T-helper 17 cell (primary cell): ENCODE results near the gene ZNF124. TPM values are rescaled to one million over a fixed set of nuclear protein-coding genes. Genes with fewer than 3 reads are reported as not detected.
"Not testable (repeated sequence)": the region's sequence is repeated elsewhere in the genome, so short reads cannot be mapped to it uniquely, and the experiment has no call there.

Experiments used
- ATAC-seq: fragments of 150-1000 bp; cut with Tn5 transposase; 2 replicates; pipeline ENCODE4 v1.10.0; 2021; ENCODE audit warnings: mild to moderate bottlenecking, moderate library complexity
- DNase-seq, 3 donors: peaks; one replicate each; pipeline versions ENCODE4 v3.0.0 to v3.0.0-alpha.2; 2020 to 2021
- H3K9me3 ChIP-seq: one replicate; pipeline ENCODE4 v1.7.0; 2013; ENCODE audit warnings: low read length, mild to moderate bottlenecking; ENCODE audit not compliant: control insufficient read depth, poor library complexity, severe bottlenecking
- H3K27ac Mint-ChIP-seq: one replicate; pipeline ENCODE4 v1.8.0; 2022; ENCODE audit warnings: mild to moderate bottlenecking, moderate library complexity, mixed read lengths
- H3K27me3 Mint-ChIP-seq: one replicate; pipeline ENCODE4 v1.8.0; 2022; ENCODE audit warnings: mixed read lengths
- H3K36me3 Mint-ChIP-seq: one replicate; pipeline ENCODE4 v1.8.0; 2022; ENCODE audit warnings: low read depth, mixed read lengths
- H3K4me1 Mint-ChIP-seq: one replicate; pipeline ENCODE4 v1.8.0; 2022; ENCODE audit warnings: mild to moderate bottlenecking, mixed read lengths
- H3K4me3 Mint-ChIP-seq: one replicate; pipeline ENCODE4 v1.8.0; 2022; ENCODE audit warnings: mild to moderate bottlenecking, moderate library complexity, mixed read lengths
- total RNA-seq, 4 donors: library from RNA in 2 of 4; stranded (reverse) in 2 of 4; gene quantifications; one replicate each; pipeline ENCODE4 v1.2.3 and lab custom pipeline; 2022 to 2026

The ZNF124 gene
- total RNA-seq, result 10 to 100 TPM; 12.0 to 16.7 TPM
- total RNA-seq (lab: John Stamatoyannopoulos, UW), result 16.7 to 35.7 reads per million in 2 donors

- not testable (repeated sequence) for H3K4me1 Mint-ChIP-seq, H3K27me3 Mint-ChIP-seq, H3K36me3 Mint-ChIP-seq, H3K9me3 ChIP-seq, H3K4me3 Mint-ChIP-seq, H3K27ac Mint-ChIP-seq, DNase-seq
- peak; percentile 99 for ATAC-seq
Observed at GRCh38 chr1:247171875-247172563, at the start of gene ZNF124. Gene ZNF124 (minus strand): TSS chr1:247172020. CDS start chr1:247171877, 143 bp downstream.

GRCh38 chr1:247220280-247220679, 48.5 kb upstream of the ZNF124 start:
- not testable (repeated sequence) for H3K27ac Mint-ChIP-seq, H3K36me3 Mint-ChIP-seq, H3K4me1 Mint-ChIP-seq

GRCh38 chr1:247218121-247218651, 46.4 kb upstream of the ZNF124 start:
- Mint-ChIP-seq H3K4me3 (no peak overlapping the region), H3K4me1 (peaks cover 11% of the 10 kb centered on the region), H3K27me3 (peaks cover 5% of the 10 kb centered on the region), H3K36me3 (no peaks in the 10 kb centered on the region), H3K27ac (no peak overlapping the region)
- no peaks in the 10 kb centered on the region for H3K9me3 ChIP-seq
- DNase-seq (no peak), ATAC-seq (no peak)

More at GRCh38 chr1:247220280-247220679, 48.5 kb upstream of the ZNF124 start:
- ATAC-seq, DNase-seq, H3K9me3 ChIP-seq, H3K27me3 Mint-ChIP-seq, H3K4me3 Mint-ChIP-seq: not testable (repeated sequence)

GRCh38 chr1:247216261-247216660, 44.4 kb upstream of the ZNF124 start:
- H3K27ac Mint-ChIP-seq, result no peak overlapping the region

GRCh38 chr1:247212627-247213617, 41.1 kb upstream of the ZNF124 start:
- DNase-seq, result no peak
- no peak for ATAC-seq
- H3K4me1 Mint-ChIP-seq, result peaks cover 46% of the 10 kb centered on the region
- H3K36me3 Mint-ChIP-seq, result no peaks in the 10 kb centered on the region
- no peaks in the 10 kb centered on the region for H3K27me3 Mint-ChIP-seq
- H3K27ac Mint-ChIP-seq, result peak overlapping the region; percentile 80
- no peaks in the 10 kb centered on the region for H3K9me3 ChIP-seq
- peak overlapping the region; percentile 57 for H3K4me3 Mint-ChIP-seq

More at GRCh38 chr1:247216261-247216660, 44.4 kb upstream of the ZNF124 start:
- ATAC-seq (no peak), DNase-seq (no peak)
- H3K36me3 Mint-ChIP-seq, result no peaks in the 10 kb centered on the region
- peaks cover 27% of the 10 kb centered on the region for H3K4me1 Mint-ChIP-seq
- H3K4me3 Mint-ChIP-seq, result no peak overlapping the region
- no peaks in the 10 kb centered on the region for H3K9me3 ChIP-seq
- H3K27me3 Mint-ChIP-seq, result no peaks in the 10 kb centered on the region

- no peak for ATAC-seq
- H3K9me3 ChIP-seq, result no peaks in the 10 kb centered on the region
- peak overlapping the region; percentile 80 for H3K27ac Mint-ChIP-seq
- H3K4me3 Mint-ChIP-seq, result peak overlapping the region; percentile 57
- H3K4me1 Mint-ChIP-seq, result peaks cover 53% of the 10 kb centered on the region
- H3K36me3 Mint-ChIP-seq, result peaks cover 4% of the 10 kb centered on the region
- H3K27me3 Mint-ChIP-seq, result no peaks in the 10 kb centered on the region
- no peak for DNase-seq
Observed at GRCh38 chr1:247212012-247212411, 40.2 kb upstream of the ZNF124 start.

- DNase-seq, result no peak
- ATAC-seq, result no peak
- Mint-ChIP-seq H3K27me3 (no peaks in the 10 kb centered on the region), H3K4me3 (peak overlapping the region; percentile 21), H3K4me1 (peaks cover 50% of the 10 kb centered on the region), H3K27ac (peak overlapping the region; percentile 80), H3K36me3 (peaks cover 4% of the 10 kb centered on the region)
- no peaks in the 10 kb centered on the region for H3K9me3 ChIP-seq
Observed at GRCh38 chr1:247211339-247211738, 39.5 kb upstream of the ZNF124 start.

- ATAC-seq, result peak; percentile 99
- peak; percentile 87 to 91 (median 87) for DNase-seq
- H3K4me1 Mint-ChIP-seq, result peaks cover 52% of the 10 kb centered on the region
- peak overlapping the region; percentile 80 for H3K27ac Mint-ChIP-seq
- H3K9me3 ChIP-seq, result no peaks in the 10 kb centered on the region
- no peaks in the 10 kb centered on the region for H3K27me3 Mint-ChIP-seq
- H3K4me3 Mint-ChIP-seq, result peak overlapping the region; percentile 97
- peaks cover 4% of the 10 kb centered on the region for H3K36me3 Mint-ChIP-seq
Observed at GRCh38 chr1:247210376-247211117, 38.7 kb upstream of the ZNF124 start.

GRCh38 chr1:247210062-247210375, 38.2 kb upstream of the ZNF124 start:
- Mint-ChIP-seq H3K4me1 (peaks cover 51% of the 10 kb centered on the region), H3K27ac (peak overlapping the region; percentile 80), H3K4me3 (peak overlapping the region; percentile 97), H3K27me3 (no peaks in the 10 kb centered on the region), H3K36me3 (peaks cover 4% of the 10 kb centered on the region)
- DNase-seq (no peak), ATAC-seq (no peak)
- H3K9me3 ChIP-seq, result no peaks in the 10 kb centered on the region

GRCh38 chr1:247209396-247209795, 37.6 kb upstream of the ZNF124 start:
- no peaks in the 10 kb centered on the region for H3K9me3 ChIP-seq
- peaks cover 4% of the 10 kb centered on the region for H3K36me3 Mint-ChIP-seq
- peaks cover 49% of the 10 kb centered on the region for H3K4me1 Mint-ChIP-seq
- H3K27me3 Mint-ChIP-seq, result no peaks in the 10 kb centered on the region
- DNase-seq, result no peak
- H3K27ac Mint-ChIP-seq, result peak overlapping the region; percentile 80
- H3K4me3 Mint-ChIP-seq, result peak overlapping the region; percentile 97
- ATAC-seq, result no peak

- H3K4me3 Mint-ChIP-seq, result no peak overlapping the region
- DNase-seq (no peak), ATAC-seq (no peak)
- H3K27ac Mint-ChIP-seq, result peak overlapping the region; percentile 9
- peaks cover 9% of the 10 kb centered on the region for H3K36me3 Mint-ChIP-seq
- no peaks in the 10 kb centered on the region for H3K27me3 Mint-ChIP-seq
- no peaks in the 10 kb centered on the region for H3K9me3 ChIP-seq
- peaks cover 24% of the 10 kb centered on the region for H3K4me1 Mint-ChIP-seq
Observed at GRCh38 chr1:247204177-247204647, 32.4 kb upstream of the ZNF124 start.

- Mint-ChIP-seq H3K36me3 (peaks cover 16% of the 10 kb centered on the region), H3K4me3 (no peak overlapping the region), H3K27me3 (no peaks in the 10 kb centered on the region), H3K4me1 (peaks cover 4% of the 10 kb centered on the region), H3K27ac (no peak overlapping the region)
- ATAC-seq (no peak), DNase-seq (no peak)
- H3K9me3 ChIP-seq, result no peaks in the 10 kb centered on the region
Observed at GRCh38 chr1:247198781-247199180, 27.0 kb upstream of the ZNF124 start.
